ENCODE data around the gene DOCK1. TPM values are rescaled to one million over a fixed set of nuclear protein-coding genes. Genes with fewer than 3 reads are reported as not detected.

DOCK1 gene
- total and polyA plus RNA-seq, 8 donors, result 46.4 to 77.7 (median 71.3) TPM

GRCh38 chr10:127033216-127034033 is 128.2 kb downstream of the DOCK1 start:
- Histone ChIP-seq H3K27ac (no peak overlapping the region), H3K9me3 (no peaks in the 10 kb centered on the region), H3K4me1 (no peaks in the 10 kb centered on the region), H3K36me3 (peaks cover 0 to 69% of the 10 kb centered on the region in 2 donors), H3K4me3 (no peak overlapping the region), H3K27me3 (no peaks in the 10 kb centered on the region)
- no peak for ATAC-seq
- no peak for TF ChIP-seq CTCF (IDR thresholded peaks at IDR 0.05)
- intact Hi-C loops (cut with DNase I), result no loop called here
- no peak for DNase-seq

- Histone ChIP-seq H3K36me3 (peaks cover 0 to 66% of the 10 kb centered on the region in 2 donors), H3K27ac (no peak overlapping the region), H3K4me3 (no peak overlapping the region), H3K4me1 (no peaks in the 10 kb centered on the region), H3K27me3 (no peaks in the 10 kb centered on the region), H3K9me3 (no peaks in the 10 kb centered on the region)
- DNase-seq, result no peak
- intact Hi-C loops (cut with DNase I), result no loop called here
- TF ChIP-seq CTCF (IDR thresholded peaks at IDR 0.05), result no peak
- ATAC-seq, result no peak
These were observed 128.9 kb downstream of the DOCK1 start for GRCh38 chr10:127034034-127034633.

GRCh38 chr10:127034790-127035189 is 129.6 kb downstream of the DOCK1 start:
- Histone ChIP-seq H3K9me3 (no peaks in the 10 kb centered on the region), H3K36me3 (peaks cover 0 to 68% of the 10 kb centered on the region in 2 donors), H3K4me3 (no peak overlapping the region), H3K4me1 (no peaks in the 10 kb centered on the region), H3K27me3 (no peaks in the 10 kb centered on the region), H3K27ac (no peak overlapping the region)
- no peak for ATAC-seq
- DNase-seq, result no peak
- no peak for TF ChIP-seq CTCF (IDR thresholded peaks at IDR 0.05)
- intact Hi-C loops (cut with DNase I), result no loop called here

- Histone ChIP-seq H3K27ac (no peak overlapping the region), H3K4me1 (no peaks in the 10 kb centered on the region), H3K4me3 (no peak overlapping the region), H3K27me3 (no peaks in the 10 kb centered on the region), H3K9me3 (no peaks in the 10 kb centered on the region), H3K36me3 (peaks cover 0 to 69% of the 10 kb centered on the region in 2 donors)
- no peak for TF ChIP-seq CTCF (IDR thresholded peaks at IDR 0.05)
- ATAC-seq (no peak), DNase-seq (no peak)
- intact Hi-C loops (cut with DNase I), result no loop called here
These were observed 130.6 kb downstream of the DOCK1 start for GRCh38 chr10:127035827-127036226.

- intact Hi-C loops (cut with DNase I), result no loop called here
- peaks cover 0 to 64% of the 10 kb centered on the region in 2 donors for H3K36me3 ChIP-seq
- no peaks in the 10 kb centered on the region for H3K4me1 ChIP-seq
- DNase-seq (no peak), ATAC-seq (no peak)
- no peak overlapping the region for H3K4me3 ChIP-seq
- H3K27ac ChIP-seq, result no peak overlapping the region
- no peak for TF ChIP-seq CTCF (IDR thresholded peaks at IDR 0.05)
- no peaks in the 10 kb centered on the region for H3K27me3 ChIP-seq
- H3K9me3 ChIP-seq, result no peaks in the 10 kb centered on the region
These were observed 131.8 kb downstream of the DOCK1 start for GRCh38 chr10:127036987-127037386.
